NT2/D1 (cell line): Measurements from ENCODE around the gene SRPK1.

Experiments
- SUZ12 ChIP-seq: IDR thresholded peaks from 2 replicates; pipeline ENCODE4 v1.6.1; 2011; ENCODE audit not compliant: insufficient read length, insufficient read depth; ENCODE audit errors: extremely low read depth
- YY1 ChIP-seq: IDR thresholded peaks from 2 replicates; pipeline ENCODE4 v1.6.1; 2011; ENCODE audit not compliant: insufficient read length, insufficient read depth

- TF ChIP-seq SUZ12 (no peak), YY1 (no peak)
These were observed 14.9 kb downstream of the SRPK1 start for GRCh38 chr6:35905841-35906498.
